HepG2 (cell line): Measurements from ENCODE around the gene WDHD1. TPM values are rescaled to one million over a fixed set of nuclear protein-coding genes. Genes with fewer than 3 reads are reported as not detected.

Source experiments
- CREB1 ChIP-seq, 2 experiments: fragments of 450-650 bp in 1 of 2; IDR thresholded peaks; 2 replicates each; pipeline ENCODE4 v1.6.1; 2016 to 2017; ENCODE audit warnings: control low read depth in 1 of 2, mild to moderate bottlenecking in 1 of 2, missing compliant biosample characterization in 1 of 2, missing genetic modification characterization in 1 of 2
- NCOA2 ChIP-seq: sonication (generic); formaldehyde crosslinking; IDR thresholded peaks from 2 replicates; pipeline ENCODE4 v1.8.0; 2022; ENCODE audit warnings: inconsistent platforms
- NFRKB ChIP-seq: fragments of 450-650 bp; IDR thresholded peaks from 2 replicates; pipeline ENCODE4 v1.6.1; 2017
- PAWR ChIP-seq: sonication (generic); formaldehyde crosslinking; IDR thresholded peaks from 2 replicates; pipeline ENCODE4 v1.4.0; 2020; ENCODE audit warnings: missing genetic modification reagents, mild to moderate bottlenecking, borderline replicate concordance
- PITX1 ChIP-seq: sonication (generic); formaldehyde crosslinking; IDR thresholded peaks from 2 replicates; pipeline ENCODE4 v1.5.1; 2020; ENCODE audit warnings: mild to moderate bottlenecking, missing genetic modification reagents
- SMAD3 ChIP-seq: sonication (generic); formaldehyde crosslinking; IDR thresholded peaks from 2 replicates; pipeline ENCODE4 v1.4.0; 2020; ENCODE audit warnings: missing genetic modification reagents
- SMYD3 ChIP-seq: sonication (generic); formaldehyde crosslinking; IDR thresholded peaks from 2 replicates; pipeline ENCODE4 v1.8.1; 2023; ENCODE audit warnings: mild to moderate bottlenecking, missing genetic modification reagents
- SOX6 ChIP-seq, 2 experiments: fragments of 450-650 bp in 1 of 2; sonication (generic) in 1 of 2; formaldehyde crosslinking in 1 of 2; IDR thresholded peaks; 2 replicates each; pipeline versions ENCODE4 v1.4.0 to v1.6.1; 2017 to 2020; ENCODE audit warnings: antibody characterized with exemption in 1 of 2, mild to moderate bottlenecking in 1 of 2, missing genetic modification reagents in 1 of 2
- THAP9 ChIP-seq: sonication (generic); formaldehyde crosslinking; IDR thresholded peaks from 2 replicates; pipeline ENCODE4; 2020; ENCODE audit warnings: missing genetic modification reagents, mild to moderate bottlenecking, borderline replicate concordance
- XBP1 ChIP-seq: sonication (generic); formaldehyde crosslinking; IDR thresholded peaks from 2 replicates; pipeline ENCODE4 v1.5.0; 2020; ENCODE audit warnings: missing genetic modification reagents
- ZNF232 ChIP-seq: sonication (generic); formaldehyde crosslinking; IDR thresholded peaks from 2 replicates; pipeline ENCODE4 v1.4.0; 2020; ENCODE audit warnings: missing genetic modification reagents, borderline replicate concordance
- ZNF3 ChIP-seq: IDR thresholded peaks from 2 replicates; pipeline ENCODE4 v1.7.0; 2017; ENCODE audit warnings: inconsistent platforms
- ZNF460 ChIP-seq: sonication (generic); formaldehyde crosslinking; IDR thresholded peaks from 2 replicates; pipeline ENCODE4 v1.5.1; 2020; ENCODE audit warnings: missing genetic modification reagents, mild to moderate bottlenecking, borderline replicate concordance
- ZNF543 ChIP-seq: sonication (generic); formaldehyde crosslinking; IDR thresholded peaks from 2 replicates; pipeline ENCODE4 v1.4.0; 2020; ENCODE audit warnings: mild to moderate bottlenecking, missing genetic modification reagents
- ZNF547 ChIP-seq: sonication (generic); formaldehyde crosslinking; IDR thresholded peaks from 2 replicates; pipeline ENCODE4 v1.5.1; 2020; ENCODE audit warnings: mild to moderate bottlenecking, missing genetic modification reagents
- ZNF577 ChIP-seq: sonication (generic); formaldehyde crosslinking; IDR thresholded peaks from 2 replicates; pipeline ENCODE4 v1.4.0; 2020; ENCODE audit warnings: mild to moderate bottlenecking, low read depth, missing genetic modification reagents, borderline replicate concordance
- ZNF616 ChIP-seq: sonication (generic); formaldehyde crosslinking; IDR thresholded peaks from 2 replicates; pipeline ENCODE4 v1.5.0; 2020; ENCODE audit warnings: low read depth, mild to moderate bottlenecking, missing genetic modification reagents
- ZNF646 ChIP-seq: sonication (generic); formaldehyde crosslinking; IDR thresholded peaks from 2 replicates; pipeline ENCODE4 v1.9.0; 2021; ENCODE audit warnings: mild to moderate bottlenecking, missing genetic modification reagents
- ZNF777 ChIP-seq: sonication (generic); formaldehyde crosslinking; IDR thresholded peaks from 2 replicates; pipeline ENCODE4 v1.4.0; 2020; ENCODE audit warnings: missing genetic modification reagents
- ZNF891 ChIP-seq: sonication (generic); formaldehyde crosslinking; IDR thresholded peaks from 2 replicates; pipeline ENCODE4 v1.5.0; 2020; ENCODE audit warnings: mild to moderate bottlenecking, missing genetic modification reagents
- polyA plus RNA-seq, 8 experiments: library from polyadenylated mRNA; depleted of rRNA in 3 of 8; stranded (reverse) in 7 of 8; unstranded in 1 of 8; fragments of >200 nt; fragmentation: Illumina TruSeq in 4 of 8; extraction: Trizol in 4 of 8; gene quantifications; 2 replicates each; pipeline versions ENCODE4 v1.2.1 to v1.2.3, GENCODE V29; 2011 to 2016; ENCODE audit warnings: low read depth in 4 of 8, missing spikeins in 1 of 8, mixed read lengths in 1 of 8; ENCODE audit not compliant: insufficient read depth in 1 of 8
- total RNA-seq, 5 experiments: library from RNA; depleted of rRNA; stranded (reverse); fragments of >200 nt; fragmentation: Illumina TruSeq; extraction: Trizol; gene quantifications; 2 replicates each; pipeline ENCODE4 v1.2.3, GENCODE V29; 2016; ENCODE audit warnings: low read depth in 1 of 5

WDHD1 gene
- total and polyA plus RNA-seq, 2 of the 13 experiments (the other 11 are each of a cell fraction or from before 2014, with no cell fraction given), result 5.5 to 27.5 TPM

- no peak; the same call in 1 of the 2 replicates for TF ChIP-seq ZNF646 (CRISPR knock-in tag)
- TF ChIP-seq PAWR, result no peak
- TF ChIP-seq ZNF616, result 0 out of 2 replicates have a peak, but pooled peaks have one; percentile 17
- no peak for TF ChIP-seq NFRKB
- peak; percentile 92 for TF ChIP-seq ZNF777 (CRISPR knock-in tag)
- TF ChIP-seq ZNF547, result peak; percentile 88; the same call in 1 of the 2 replicates
- TF ChIP-seq ZNF577 (CRISPR knock-in tag), result no peak
- peak; percentile 88 for TF ChIP-seq CREB1 (IDR thresholded peaks at IDR 0.05)
- peak; percentile 52 for TF ChIP-seq CREB1 (CRISPR knock-in tag; IDR thresholded peaks at IDR 0.05)
- TF ChIP-seq PITX1 (CRISPR knock-in tag), result no peak
- TF ChIP-seq SMAD3, result peak; percentile 25; the same call in 1 of the 2 replicates
- TF ChIP-seq THAP9 (CRISPR knock-in tag), result peak; percentile 57; the same call in 1 of the 2 replicates
- TF ChIP-seq ZNF543, result peak; percentile 76; the same call in 1 of the 2 replicates
- no peak for TF ChIP-seq SOX6 (IDR thresholded peaks at IDR 0.05)
- peak; percentile 40 for TF ChIP-seq SOX6 (CRISPR knock-in tag; IDR thresholded peaks at IDR 0.05)
- no peak for TF ChIP-seq ZNF3
- peak; percentile 47; the same call in 1 of the 2 replicates for TF ChIP-seq ZNF232 (CRISPR knock-in tag)
- 0 out of 2 replicates have a peak, but pooled peaks have one; percentile 9 for TF ChIP-seq ZNF460 (CRISPR knock-in tag)
- TF ChIP-seq XBP1 (CRISPR knock-in tag), result no peak
- TF ChIP-seq NCOA2 (CRISPR knock-in tag), result peak; percentile 49; the same call in 1 of the 2 replicates
- no peak for TF ChIP-seq ZNF891 (CRISPR knock-in tag)
- TF ChIP-seq SMYD3 (CRISPR knock-in tag), result peak; percentile 94; the same call in 1 of the 2 replicates
Measured at GRCh38 chr14:55051423-55052268, 24.7 kb upstream of the WDHD1 start, which contains the start of gene MAPK1IP1L (continued).
